PFSK-1 (cell line): ENCODE measurements around the gene GOLPH3.

Experiments
- FOXP2 ChIP-seq: optimal IDR thresholded peaks from 2 replicates; pipeline ENCODE3; 2011; ENCODE audit warnings: borderline replicate concordance, control low read depth, inconsistent platforms; ENCODE audit not compliant: insufficient read depth; ENCODE audit errors: extremely low read length, extremely low read depth
- POLR2AphosphoS5 ChIP-seq: IDR thresholded peaks from 2 replicates; pipeline ENCODE4 v1.6.1; 2012; ENCODE audit warnings: low read depth, mild to moderate bottlenecking, control low read depth, low read length, moderate library complexity
- REST ChIP-seq, 2 experiments: IDR thresholded peaks; 2 replicates each; pipeline versions ENCODE4 v1.6.1 to v1.8.0; 2011 to 2012; ENCODE audit warnings: low read depth in 2 of 2, low read length in 2 of 2, control low read depth in 1 of 2, inconsistent platforms in 1 of 2, mild to moderate bottlenecking in 1 of 2, moderate library complexity in 1 of 2; ENCODE audit not compliant: insufficient read depth in 1 of 2
- SIN3A ChIP-seq: IDR thresholded peaks from 2 replicates; pipeline ENCODE4 v1.6.1; 2012; ENCODE audit warnings: mild to moderate bottlenecking, low read length, moderate library complexity, borderline replicate concordance; ENCODE audit not compliant: insufficient read depth
- TAF1 ChIP-seq: IDR thresholded peaks from 2 replicates; pipeline ENCODE4 v1.6.1; 2012; ENCODE audit warnings: low read length, control low read depth, borderline replicate concordance; ENCODE audit not compliant: insufficient read depth

GOLPH3 gene

GRCh38 chr5:32157078-32157477, 17.0 kb downstream of the GOLPH3 start:
- no peak for TF ChIP-seq POLR2AphosphoS5
- no peak for TF ChIP-seq FOXP2
- TF ChIP-seq REST (IDR thresholded peaks at IDR 0.05; ENCODE audit: insufficient read depth in 1 of 2, low read depth in 2 of 2, low read length in 2 of 2), result no peak
- TF ChIP-seq SIN3A, result no peak
- no peak for TF ChIP-seq TAF1

- no peak for TF ChIP-seq SIN3A
- no peak for TF ChIP-seq REST (IDR thresholded peaks at IDR 0.05; ENCODE audit: insufficient read depth in 1 of 2, low read depth in 2 of 2, low read length in 2 of 2)
- no peak for TF ChIP-seq TAF1
- no peak for TF ChIP-seq FOXP2
- no peak for TF ChIP-seq POLR2AphosphoS5
Observed at GRCh38 chr5:32156635-32157034, 17.5 kb downstream of the GOLPH3 start.

GRCh38 chr5:32155211-32155610, 18.9 kb downstream of the GOLPH3 start:
- TF ChIP-seq FOXP2 (no peak), POLR2AphosphoS5 (no peak), REST (IDR thresholded peaks at IDR 0.05; ENCODE audit: insufficient read depth in 1 of 2, low read depth in 2 of 2, low read length in 2 of 2) (no peak), TAF1 (no peak), SIN3A (no peak)

GRCh38 chr5:32153723-32154122, 20.4 kb downstream of the GOLPH3 start:
- TF ChIP-seq SIN3A (no peak), TAF1 (no peak), REST (IDR thresholded peaks at IDR 0.05; ENCODE audit: insufficient read depth in 1 of 2, low read depth in 2 of 2, low read length in 2 of 2) (no peak), FOXP2 (no peak), POLR2AphosphoS5 (no peak)

GRCh38 chr5:32151198-32151597, 22.9 kb downstream of the GOLPH3 start:
- TF ChIP-seq FOXP2, result no peak
- TF ChIP-seq REST (IDR thresholded peaks at IDR 0.05; ENCODE audit: insufficient read depth in 1 of 2, low read depth in 2 of 2, low read length in 2 of 2), result no peak
- TF ChIP-seq POLR2AphosphoS5, result no peak
- no peak for TF ChIP-seq SIN3A
- TF ChIP-seq TAF1, result no peak
